NB4 (cell line): ENCODE data around the gene FA2H.

ENCODE experiments used
- CTCF ChIP-seq: IDR thresholded peaks from one replicate; pipeline ENCODE4 v1.5.1; 2012; ENCODE audit warnings: low read depth, low read length
- MAX ChIP-seq: IDR thresholded peaks from 2 replicates; pipeline ENCODE4 v1.6.1; 2011; ENCODE audit warnings: low read depth, low read length
- MYC ChIP-seq: IDR thresholded peaks from 2 replicates; pipeline ENCODE4 v1.6.1; 2011; ENCODE audit warnings: low read depth, low read length
- POLR2A ChIP-seq: IDR thresholded peaks from 2 replicates; pipeline ENCODE4 v1.6.1; 2011; ENCODE audit warnings: mild to moderate bottlenecking; ENCODE audit not compliant: insufficient read length; ENCODE audit errors: extremely low read depth

GRCh38 chr16:74751658-74752057 is 23.0 kb downstream of the FA2H start:
- no peak for TF ChIP-seq CTCF
- TF ChIP-seq POLR2A = no peak
- no peak for TF ChIP-seq MAX
- TF ChIP-seq MYC = no peak
